ENCODE results near the gene PNPLA3. TPM values are rescaled to one million over a fixed set of nuclear protein-coding genes. Genes with fewer than 3 reads are reported as not detected.

The PNPLA3 gene
- 0.59 to 1.1 TPM (median 0.81 TPM) in 5 replicates for total RNA-seq (2022; extraction: Qiagen RNA extraction)

GRCh38 chr22:43923631-43924464 lies at the start of gene PNPLA3:
TSS of gene PNPLA3 (plus strand) at chr22:43923805. CDS start at chr22:43923912, 107 bp downstream.

GRCh38 chr22:43891360-43892182 lies 32.0 kb upstream of the PNPLA3 start, which contains the start of gene PNPLA5:
TSS of gene PNPLA5 (minus strand) at chr22:43892013. CDS start at chr22:43891880, 133 bp downstream.

GRCh38 chr22:43955040-43955882 lies 31.7 kb downstream of the PNPLA3 start, which contains the start of gene SAMM50:
TSS of gene SAMM50 (plus strand) at chr22:43955442. CDS start at chr22:43955578, 136 bp downstream.

Other genes with a start within 250 kb of the PNPLA3 start
- 0.39 to 0.65 TPM (median 0.52 TPM) in 5 replicates for gene EFCAB6, start 111.5 kb upstream of the PNPLA3 start, total RNA-seq (2022; extraction: Qiagen RNA extraction)
- 0.07 TPM in 1 of 5 replicates, not detected in the others for gene SULT4A1, start 61.3 kb upstream of the PNPLA3 start, total RNA-seq (2022; extraction: Qiagen RNA extraction)
- gene PNPLA5, start 31.8 kb upstream of the PNPLA3 start, total RNA-seq (2022; extraction: Qiagen RNA extraction) = 0.03 to 0.14 TPM (median 0.05 TPM) in 3 of 5 replicates, not detected in the others
- gene SAMM50, start 31.6 kb downstream of the PNPLA3 start, total RNA-seq (2022; extraction: Qiagen RNA extraction) = 43.0 to 48.9 TPM (median 46.6 TPM) in 5 replicates
- 37.0 to 44.1 TPM (median 41.7 TPM) in 5 replicates for gene PARVB, start 100.5 kb downstream of the PNPLA3 start, total RNA-seq (2022; extraction: Qiagen RNA extraction)

Measured in A549 treated with dexamethasone at 1 μM for 4 hours (cell line).